GM19395 (cell line): ENCODE data around the gene SSX5.
"Not testable (repeated sequence)": the region's sequence is repeated elsewhere in the genome, so short reads cannot be mapped to it uniquely, and the experiment has no call there.

Source experiments
- ATAC-seq: cut with Tn5 transposase; IDR thresholded peaks from one replicate; pipeline ENCODE4 v1.9.1; 2021; ENCODE audit warnings: mild to moderate bottlenecking, moderate library complexity; ENCODE audit not compliant: unreplicated experiment

SSX5 gene

GRCh38 chrX:48196745-48197201 is at the start of gene SSX5:
TSS of gene SSX5 (minus strand) at chrX:48196795. CDS start at chrX:48195358, 1,437 bp downstream.
- no peak for ATAC-seq

- not testable (repeated sequence) for ATAC-seq
These were observed 27.6 kb upstream of the SSX5 start for GRCh38 chrX:48224196-48224595.

GRCh38 chrX:48214341-48214740 is 17.7 kb upstream of the SSX5 start:
- not testable (repeated sequence) for ATAC-seq

GRCh38 chrX:48190024-48190423 is 6.6 kb downstream of the SSX5 start:
- not testable (repeated sequence) for ATAC-seq

- ATAC-seq, result not testable (repeated sequence)
These were observed 14.7 kb downstream of the SSX5 start for GRCh38 chrX:48181882-48182281.

GRCh38 chrX:48180811-48181210 is 15.8 kb downstream of the SSX5 start:
- no peak for ATAC-seq

GRCh38 chrX:48179691-48180090 is 16.9 kb downstream of the SSX5 start:
- no peak for ATAC-seq

GRCh38 chrX:48166322-48166721 is 30.3 kb downstream of the SSX5 start:
- not testable (repeated sequence) for ATAC-seq

- no peak for ATAC-seq
These were observed 31.4 kb downstream of the SSX5 start for GRCh38 chrX:48165241-48165640.

GRCh38 chrX:48156014-48156413 is 40.6 kb downstream of the SSX5 start:
- ATAC-seq, result no peak

GRCh38 chrX:48154796-48155195 is 41.8 kb downstream of the SSX5 start:
- no peak for ATAC-seq

- ATAC-seq, result no peak
These were observed 42.8 kb downstream of the SSX5 start for GRCh38 chrX:48153769-48154168.

GRCh38 chrX:48142697-48143096 is 53.9 kb downstream of the SSX5 start:
- not testable (repeated sequence) for ATAC-seq

GRCh38 chrX:48141810-48142508 is 54.6 kb downstream of the SSX5 start:
- ATAC-seq, result not testable (repeated sequence)

GRCh38 chrX:48139076-48139475 is 57.5 kb downstream of the SSX5 start:
- ATAC-seq, result not testable (repeated sequence)
